Sciatic nerve (tissue), 2 donors: ENCODE data around the gene AGBL4. TPM values are rescaled to one million over a fixed set of nuclear protein-coding genes. Genes with fewer than 3 reads are reported as not detected.

Experiments used
- ATAC-seq: fragments of 200-7000 bp; cut with Tn5 transposase; one replicate; pipeline ENCODE4 v1.9.1; 2020; ENCODE audit warnings: mild to moderate bottlenecking, moderate library complexity
- DNase-seq: peaks from one replicate; pipeline ENCODE4 v3.0.0-alpha.2; 2020; ENCODE audit warnings: low spot score
- intact Hi-C: fragments of 100-400 bp; cut with DNase I; formaldehyde crosslinking; loops from one replicate; pipeline ENCODE4 v1.14.2; 2022
- total RNA-seq: library from RNA; stranded (reverse); fragmentation: NEBNext Ultra II Directional; extraction: Animal tissue kit (Norgen Biotek cat#: 25700); gene quantifications from one replicate; pipeline ENCODE4 v1.2.1, GENCODE V29; 2021
- donor health status: DM: no; HTN: no; CAD: no.
- donor health status: DM: no; HTN: no; CAD: no.

Gene AGBL4
- total RNA-seq, 1 donor from 2014 or later = 1.3 TPM

GRCh38 chr1:48673332-48674105 lies 1350.2 kb downstream of the AGBL4 start:
- intact Hi-C loops = no loop called here
- no peak for ATAC-seq
- DNase-seq = no peak

- ATAC-seq (no peak), DNase-seq (no peak)
- intact Hi-C loops = no loop called here
Observed at GRCh38 chr1:48671578-48671977, 1352.2 kb downstream of the AGBL4 start.

GRCh38 chr1:48670234-48671020 lies 1353.3 kb downstream of the AGBL4 start:
- ATAC-seq (no peak), DNase-seq (no peak)
- intact Hi-C loops = no loop called here

- ATAC-seq (no peak), DNase-seq (no peak)
- intact Hi-C loops = no loop called here
Observed at GRCh38 chr1:48668339-48668738, 1355.4 kb downstream of the AGBL4 start.

- DNase-seq (no peak), ATAC-seq (no peak)
- intact Hi-C loops = no loop called here
Observed at GRCh38 chr1:48667782-48668181, 1356.0 kb downstream of the AGBL4 start.

GRCh38 chr1:48665708-48666407 lies 1357.9 kb downstream of the AGBL4 start:
- intact Hi-C loops = no loop called here
- ATAC-seq = no peak
- DNase-seq = no peak

GRCh38 chr1:48661726-48662463 lies 1361.9 kb downstream of the AGBL4 start:
- intact Hi-C loops = no loop called here
- no peak for DNase-seq
- no peak for ATAC-seq

- intact Hi-C loops = no loop called here
- no peak for ATAC-seq
- no peak for DNase-seq
Observed at GRCh38 chr1:48659801-48660200, 1364.0 kb downstream of the AGBL4 start.

- intact Hi-C loops = no loop called here
- DNase-seq (no peak), ATAC-seq (no peak)
Observed at GRCh38 chr1:48657413-48657812, 1366.3 kb downstream of the AGBL4 start.

GRCh38 chr1:48654606-48655210 lies 1369.0 kb downstream of the AGBL4 start:
- ATAC-seq (no peak), DNase-seq (no peak)
- intact Hi-C loops = no loop called here

- DNase-seq (no peak), ATAC-seq (no peak)
- intact Hi-C loops = no loop called here
Observed at GRCh38 chr1:48652334-48652733, 1371.4 kb downstream of the AGBL4 start.

GRCh38 chr1:48649880-48650279 lies 1373.9 kb downstream of the AGBL4 start:
- no peak for ATAC-seq
- intact Hi-C loops = no loop called here

GRCh38 chr1:48645883-48646282 lies 1377.9 kb downstream of the AGBL4 start:
- no peak for DNase-seq
- ATAC-seq = no peak
- intact Hi-C loops = no loop called here

More at GRCh38 chr1:48649880-48650279, 1373.9 kb downstream of the AGBL4 start:
- DNase-seq = no peak

GRCh38 chr1:48644905-48645605 lies 1378.7 kb downstream of the AGBL4 start:
- ATAC-seq (no peak), DNase-seq (no peak)
- intact Hi-C loops = no loop called here

- ATAC-seq (no peak), DNase-seq (no peak)
- intact Hi-C loops = no loop called here
Observed at GRCh38 chr1:48644190-48644900, 1379.4 kb downstream of the AGBL4 start.

- ATAC-seq (no peak), DNase-seq (no peak)
- intact Hi-C loops = no loop called here
Observed at GRCh38 chr1:48643193-48643592, 1380.6 kb downstream of the AGBL4 start.

- ATAC-seq (no peak), DNase-seq (no peak)
- intact Hi-C loops = no loop called here
Observed at GRCh38 chr1:48640836-48641492, 1382.8 kb downstream of the AGBL4 start.
